ENCODE data around the gene PMS2.

- no peak for TF ChIP-seq CTCF (IDR thresholded peaks at IDR 0.05; ENCODE audit: extremely low read depth in 1 of 2, insufficient read depth in 1 of 2, low read depth in 1 of 2, low read length in 2 of 2)
- TF ChIP-seq POLR2A (IDR thresholded peaks at IDR 0.05; ENCODE audit: low read depth, low read length), result no peak
- no peak for TF ChIP-seq MYC (IDR thresholded peaks at IDR 0.05; ENCODE audit: low read depth, low read length)
- TF ChIP-seq POLR2AphosphoS5 (IDR thresholded peaks at IDR 0.05; ENCODE audit: insufficient read depth, low read depth, low read length), result no peak
- no peak for TF ChIP-seq JUN (IDR thresholded peaks at IDR 0.05; ENCODE audit: borderline replicate concordance, insufficient read depth, insufficient read length, low read depth)
- TF ChIP-seq EZH2 (IDR thresholded peaks at IDR 0.05; ENCODE audit: borderline replicate concordance, low read depth, low read length, severe bottlenecking), result no peak
These were observed 11.8 kb upstream of the PMS2 start for GRCh38 chr7:6020371-6021286.
